ENCODE data around the gene PRDM2.

Gene PRDM2

GRCh38 chr1:13824626-13825025, 124.6 kb downstream of the PRDM2 start:
- H3K4me3 ChIP-seq (replicated peaks; ENCODE audit: low read depth, low read length) = no peak overlapping the region
- TF ChIP-seq, protein P1, sequence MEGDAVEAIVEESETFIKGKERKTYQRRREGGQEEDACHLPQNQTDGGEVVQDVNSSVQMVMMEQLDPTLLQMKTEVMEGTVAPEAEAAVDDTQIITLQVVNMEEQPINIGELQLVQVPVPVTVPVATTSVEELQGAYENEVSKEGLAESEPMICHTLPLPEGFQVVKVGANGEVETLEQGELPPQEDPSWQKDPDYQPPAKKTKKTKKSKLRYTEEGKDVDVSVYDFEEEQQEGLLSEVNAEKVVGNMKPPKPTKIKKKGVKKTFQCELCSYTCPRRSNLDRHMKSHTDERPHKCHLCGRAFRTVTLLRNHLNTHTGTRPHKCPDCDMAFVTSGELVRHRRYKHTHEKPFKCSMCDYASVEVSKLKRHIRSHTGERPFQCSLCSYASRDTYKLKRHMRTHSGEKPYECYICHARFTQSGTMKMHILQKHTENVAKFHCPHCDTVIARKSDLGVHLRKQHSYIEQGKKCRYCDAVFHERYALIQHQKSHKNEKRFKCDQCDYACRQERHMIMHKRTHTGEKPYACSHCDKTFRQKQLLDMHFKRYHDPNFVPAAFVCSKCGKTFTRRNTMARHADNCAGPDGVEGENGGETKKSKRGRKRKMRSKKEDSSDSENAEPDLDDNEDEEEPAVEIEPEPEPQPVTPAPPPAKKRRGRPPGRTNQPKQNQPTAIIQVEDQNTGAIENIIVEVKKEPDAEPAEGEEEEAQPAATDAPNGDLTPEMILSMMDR (IDR thresholded peaks at IDR 0.05; ENCODE audit: low read depth, low read length, missing control alignments) = no peak
- no peak for DNase-seq (ENCODE audit: extremely low read depth, low read depth)

DNA sequence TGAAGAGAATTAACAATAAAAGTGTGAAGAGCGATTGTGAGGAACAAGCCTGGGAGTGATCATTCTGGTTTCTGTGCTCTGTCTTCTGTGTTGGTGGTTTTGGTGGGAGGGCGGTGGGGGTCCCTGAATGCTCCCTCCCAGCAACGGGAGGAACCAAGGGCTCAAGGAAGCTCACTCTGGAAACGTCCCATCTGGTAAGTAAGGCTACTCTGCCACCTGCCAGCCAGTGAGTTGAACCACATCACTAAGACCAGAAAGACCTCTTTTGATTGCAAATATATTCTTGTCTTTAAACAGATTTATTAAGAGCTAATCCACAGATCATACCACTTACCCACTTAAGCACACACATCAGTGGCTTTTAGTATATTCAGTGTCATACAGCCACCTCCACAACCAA, 125.0 kb downstream of the PRDM2 start:
- no peak overlapping the region for H3K4me3 ChIP-seq (replicated peaks; ENCODE audit: low read depth, low read length)
- TF ChIP-seq, protein P1 (IDR thresholded peaks at IDR 0.05; ENCODE audit: low read depth, low read length, missing control alignments) = no peak
- DNase-seq (ENCODE audit: extremely low read depth, low read depth) = no peak

DNA sequence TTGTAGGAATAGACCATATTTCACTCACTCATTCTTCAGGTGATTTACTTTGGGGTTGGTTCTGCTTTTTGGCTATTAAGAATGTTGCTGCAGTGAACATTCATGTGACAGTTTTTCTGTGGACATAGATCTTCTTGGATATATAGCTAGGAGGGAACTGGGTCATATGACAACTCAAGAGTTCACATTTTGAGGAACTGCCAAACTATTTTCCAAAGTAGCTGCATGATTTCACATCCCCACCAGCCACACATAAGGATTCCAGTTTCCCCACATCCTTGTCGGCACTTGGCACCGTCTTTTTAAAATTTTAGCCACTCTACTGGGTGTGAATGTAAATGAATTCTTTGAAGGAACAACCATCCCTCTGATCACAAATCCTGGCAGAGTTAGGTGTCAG, 126.0 kb downstream of the PRDM2 start:
- TF ChIP-seq, protein P1 (IDR thresholded peaks at IDR 0.05; ENCODE audit: low read depth, low read length, missing control alignments) = no peak
- no peak for DNase-seq (ENCODE audit: extremely low read depth, low read depth)
- H3K4me3 ChIP-seq (replicated peaks; ENCODE audit: low read depth, low read length) = no peak overlapping the region

DNA sequence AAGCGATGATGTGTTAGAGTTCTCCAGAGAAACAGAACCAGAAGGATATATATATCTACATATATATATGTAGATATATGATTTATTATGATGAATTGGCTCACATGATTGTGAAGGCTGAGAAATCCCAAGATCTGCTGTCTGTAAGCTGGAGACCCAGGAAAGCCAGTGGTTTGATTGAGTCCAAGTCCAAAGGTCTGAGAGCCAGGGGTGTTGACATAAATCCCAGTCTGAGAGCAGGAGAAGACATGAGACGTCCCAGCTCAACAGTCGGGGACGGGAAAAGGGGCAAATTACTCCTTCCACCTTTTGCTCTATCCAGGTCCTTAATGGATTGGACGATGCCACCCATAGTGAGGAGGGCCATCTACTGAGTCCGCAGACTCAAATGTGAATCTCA, 126.6 kb downstream of the PRDM2 start:
- no peak for DNase-seq (ENCODE audit: extremely low read depth, low read depth)
- TF ChIP-seq, protein P1 (IDR thresholded peaks at IDR 0.05; ENCODE audit: low read depth, low read length, missing control alignments) = no peak
- no peak overlapping the region for H3K4me3 ChIP-seq (replicated peaks; ENCODE audit: low read depth, low read length)

GRCh38 chr1:13828454-13829151, 128.6 kb downstream of the PRDM2 start:
- no peak for DNase-seq (ENCODE audit: extremely low read depth, low read depth)
- TF ChIP-seq, protein P1 (IDR thresholded peaks at IDR 0.05; ENCODE audit: low read depth, low read length, missing control alignments) = peak; percentile 56
- no peak overlapping the region for H3K4me3 ChIP-seq (replicated peaks; ENCODE audit: low read depth, low read length)

- TF ChIP-seq, protein P1 (IDR thresholded peaks at IDR 0.05; ENCODE audit: low read depth, low read length, missing control alignments) = no peak
- no peak for DNase-seq (ENCODE audit: extremely low read depth, low read depth)
- no peak overlapping the region for H3K4me3 ChIP-seq (replicated peaks; ENCODE audit: low read depth, low read length)
Observed at GRCh38 chr1:13829152-13829769, 129.3 kb downstream of the PRDM2 start.

Data from HFF-Myc (cell line).